Stimulated activated CD8-positive, alpha-beta memory T cell treated with anti-CD3 and anti-CD28 coated beads, Interleukin-7, amount 100 ng/mL, for 1 hour (primary cell): ENCODE results near the gene TIGD2.

Experiments used
- DNase-seq, 2 donors: peaks; one replicate each; pipeline ENCODE4 v3.0.0-alpha.2; 2020; ENCODE audit warnings: low read depth in 2 of 2

Gene TIGD2

DNA sequence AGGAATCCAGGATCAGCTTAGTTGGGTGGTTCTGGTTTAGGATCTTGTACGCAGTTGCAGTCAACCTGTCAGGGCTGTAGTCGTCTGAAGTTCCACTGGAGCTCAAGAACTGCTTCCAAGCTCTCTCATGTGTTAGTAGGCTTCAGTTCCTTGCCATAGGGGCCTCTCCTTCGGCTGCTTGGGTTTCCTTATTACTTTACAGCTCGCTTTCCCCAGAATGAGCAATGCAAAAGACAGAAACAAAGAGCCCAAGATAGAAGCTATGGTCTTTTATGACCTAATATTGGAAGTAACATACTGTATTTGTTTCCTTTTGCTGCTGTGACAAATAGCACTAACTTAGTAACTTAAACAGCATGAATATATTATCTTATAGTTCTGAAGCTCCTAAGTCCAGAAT, 51.7 kb downstream of the TIGD2 start:
- no peak for DNase-seq

GRCh38 chr4:89164400-89164799, 53.1 kb downstream of the TIGD2 start:
- no peak for DNase-seq
